ENCODE data around the gene CLIP2. TPM values are rescaled to one million over a fixed set of nuclear protein-coding genes. Genes with fewer than 3 reads are reported as not detected.
"Not testable (repeated sequence)": the region's sequence is repeated elsewhere in the genome, so short reads cannot be mapped to it uniquely, and the experiment has no call there.

CLIP2 gene
- total RNA-seq, 1 experiment from 2014 or later: 28.9 TPM

DNA sequence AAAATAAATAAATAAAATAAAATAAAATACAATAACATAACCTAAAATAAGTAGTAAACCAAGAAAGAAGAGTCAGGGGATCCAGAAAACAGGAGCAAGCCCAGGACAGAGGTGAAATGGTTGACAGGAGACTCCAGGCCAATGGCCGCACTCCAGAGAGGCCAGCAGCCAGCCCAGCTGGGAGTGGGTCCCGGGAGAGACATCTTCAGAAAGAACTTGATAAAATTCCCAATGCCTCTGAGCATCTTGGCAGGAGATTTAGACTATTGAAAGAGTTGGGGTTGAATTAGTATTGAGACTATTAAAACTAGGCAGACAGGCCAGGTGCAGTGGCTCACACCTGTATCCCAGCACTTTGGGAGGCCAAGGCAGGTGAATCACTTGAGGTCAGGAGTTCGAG, 62.6 kb downstream of the CLIP2 start:
- TF ChIP-seq EZH2 (IDR thresholded peaks at IDR 0.05; ENCODE audit: borderline replicate concordance, low read depth, low read length, poor library complexity, severe bottlenecking): no peak
- TF ChIP-seq, protein P1, sequence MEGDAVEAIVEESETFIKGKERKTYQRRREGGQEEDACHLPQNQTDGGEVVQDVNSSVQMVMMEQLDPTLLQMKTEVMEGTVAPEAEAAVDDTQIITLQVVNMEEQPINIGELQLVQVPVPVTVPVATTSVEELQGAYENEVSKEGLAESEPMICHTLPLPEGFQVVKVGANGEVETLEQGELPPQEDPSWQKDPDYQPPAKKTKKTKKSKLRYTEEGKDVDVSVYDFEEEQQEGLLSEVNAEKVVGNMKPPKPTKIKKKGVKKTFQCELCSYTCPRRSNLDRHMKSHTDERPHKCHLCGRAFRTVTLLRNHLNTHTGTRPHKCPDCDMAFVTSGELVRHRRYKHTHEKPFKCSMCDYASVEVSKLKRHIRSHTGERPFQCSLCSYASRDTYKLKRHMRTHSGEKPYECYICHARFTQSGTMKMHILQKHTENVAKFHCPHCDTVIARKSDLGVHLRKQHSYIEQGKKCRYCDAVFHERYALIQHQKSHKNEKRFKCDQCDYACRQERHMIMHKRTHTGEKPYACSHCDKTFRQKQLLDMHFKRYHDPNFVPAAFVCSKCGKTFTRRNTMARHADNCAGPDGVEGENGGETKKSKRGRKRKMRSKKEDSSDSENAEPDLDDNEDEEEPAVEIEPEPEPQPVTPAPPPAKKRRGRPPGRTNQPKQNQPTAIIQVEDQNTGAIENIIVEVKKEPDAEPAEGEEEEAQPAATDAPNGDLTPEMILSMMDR (conservative IDR thresholded peaks at IDR 0.05; ENCODE audit: low read depth, low read length): no peak
- BruUV-seq (replicated peaks): no TSS peak
- ChIA-PET CTCF (interaction anchor here (0.6 kb wide), 1 partner anchor 49 kb away, joined by 4 read pairs; no protein-coding TSS in a partner anchor), POLR2A (ENCODE audit: low non-redundant PET) (no interaction called here)
- Histone ChIP-seq H3K4me3 (ENCODE audit: low read depth, low read length, poor library complexity, severe bottlenecking) (no peak overlapping the region), H3K4me1 (ENCODE audit: insufficient read depth, low read length, poor library complexity, severe bottlenecking) (peaks cover 4% of the 10 kb centered on the region), H3K9me3 (ENCODE audit: low read depth, low read length, poor library complexity, severe bottlenecking) (no peaks in the 10 kb centered on the region), H3K36me3 (ENCODE audit: insufficient read depth, low read length, poor library complexity, severe bottlenecking) (peaks cover 10% of the 10 kb centered on the region), H3K27ac (ENCODE audit: low read depth, low read length, poor library complexity, severe bottlenecking) (no peak overlapping the region), H3K27me3 (replicated peaks; ENCODE audit: insufficient read depth, low read depth, low read length, poor library complexity) (no peaks in the 10 kb centered on the region)
- no peak for DNase-seq (ENCODE audit: low spot score)
- intact Hi-C loops (cut with micrococcal nuclease; ENCODE audit: unreplicated experiment): no loop called here

DNA sequence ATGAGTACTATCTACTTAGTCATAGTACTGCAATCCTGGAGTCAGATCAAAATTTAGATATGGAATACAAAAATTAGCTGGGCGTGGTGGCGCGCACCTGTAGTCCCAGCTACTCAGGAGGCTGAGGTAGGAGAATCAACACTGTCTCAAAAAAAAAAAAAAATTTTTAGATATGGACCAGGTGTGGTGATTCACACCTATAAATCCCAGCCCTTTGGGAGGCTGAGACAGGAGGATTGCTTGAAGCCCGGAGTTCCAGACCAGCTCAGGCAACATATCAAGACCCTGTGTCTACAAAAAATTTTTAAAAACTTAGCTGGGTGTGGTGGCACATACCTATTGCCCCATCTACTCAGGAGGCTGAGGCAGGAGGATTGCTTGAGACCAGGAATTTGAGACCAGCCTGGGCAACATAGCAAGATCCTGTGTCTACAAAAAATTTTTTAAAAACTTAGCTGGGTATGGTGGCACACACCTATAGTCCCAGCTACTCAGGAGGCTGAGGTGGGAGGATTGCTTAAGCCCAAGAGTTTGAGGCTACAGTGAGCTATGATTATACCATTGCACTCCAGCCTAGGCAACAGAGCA, 63.4 kb downstream of the CLIP2 start:
- DNase-seq (ENCODE audit: low spot score); POLR2A ChIA-PET (ENCODE audit: low non-redundant PET); H3K4me1 ChIP-seq (ENCODE audit: insufficient read depth, low read length, poor library complexity, severe bottlenecking); BruUV-seq (replicated peaks); H3K27me3 ChIP-seq (replicated peaks; ENCODE audit: insufficient read depth, low read depth, low read length, poor library complexity); intact Hi-C loops (cut with micrococcal nuclease; ENCODE audit: unreplicated experiment); H3K4me3 ChIP-seq (ENCODE audit: low read depth, low read length, poor library complexity, severe bottlenecking); CTCF ChIA-PET; H3K9me3 ChIP-seq (ENCODE audit: low read depth, low read length, poor library complexity, severe bottlenecking); H3K27ac ChIP-seq (ENCODE audit: low read depth, low read length, poor library complexity, severe bottlenecking): not testable (repeated sequence)
- H3K36me3 ChIP-seq (ENCODE audit: insufficient read depth, low read length, poor library complexity, severe bottlenecking): peaks cover 10% of the 10 kb centered on the region

DNA sequence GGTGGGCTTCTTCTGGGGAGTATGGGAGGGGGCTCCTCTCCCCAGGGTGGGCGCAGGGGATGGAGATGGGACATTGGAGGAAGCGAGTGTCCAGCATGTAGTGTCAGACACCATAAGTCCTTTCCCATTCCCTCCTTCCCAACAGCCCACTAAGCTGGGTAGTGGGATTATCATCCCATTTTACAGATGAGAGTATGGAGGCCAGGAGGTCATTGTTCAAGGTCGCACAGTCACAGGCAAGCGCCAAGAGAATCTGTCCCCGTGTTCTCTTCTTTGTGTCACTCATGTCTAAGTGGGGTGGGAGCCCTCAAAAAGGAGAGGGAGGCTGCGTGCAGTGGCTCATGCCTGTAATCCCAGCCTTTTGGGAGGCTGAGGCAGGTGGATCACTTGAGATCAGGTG, 64.8 kb downstream of the CLIP2 start:
- Histone ChIP-seq H3K36me3 (ENCODE audit: insufficient read depth, low read length, poor library complexity, severe bottlenecking) (peaks cover 10% of the 10 kb centered on the region), H3K9me3 (ENCODE audit: low read depth, low read length, poor library complexity, severe bottlenecking) (no peaks in the 10 kb centered on the region), H3K4me3 (ENCODE audit: low read depth, low read length, poor library complexity, severe bottlenecking) (no peak overlapping the region), H3K27ac (ENCODE audit: low read depth, low read length, poor library complexity, severe bottlenecking) (no peak overlapping the region), H3K27me3 (replicated peaks; ENCODE audit: insufficient read depth, low read depth, low read length, poor library complexity) (no peaks in the 10 kb centered on the region), H3K4me1 (ENCODE audit: insufficient read depth, low read length, poor library complexity, severe bottlenecking) (peaks cover 4% of the 10 kb centered on the region)
- intact Hi-C loops (cut with micrococcal nuclease; ENCODE audit: unreplicated experiment): no loop called here
- TF ChIP-seq EZH2 (IDR thresholded peaks at IDR 0.05; ENCODE audit: borderline replicate concordance, low read depth, low read length, poor library complexity, severe bottlenecking): no peak
- TF ChIP-seq, protein P1 (conservative IDR thresholded peaks at IDR 0.05; ENCODE audit: low read depth, low read length): no peak
- ChIA-PET POLR2A (ENCODE audit: low non-redundant PET) (no interaction called here), CTCF (no interaction called here)
- no TSS peak for BruUV-seq (replicated peaks)
- no peak for DNase-seq (ENCODE audit: low spot score)

DNA sequence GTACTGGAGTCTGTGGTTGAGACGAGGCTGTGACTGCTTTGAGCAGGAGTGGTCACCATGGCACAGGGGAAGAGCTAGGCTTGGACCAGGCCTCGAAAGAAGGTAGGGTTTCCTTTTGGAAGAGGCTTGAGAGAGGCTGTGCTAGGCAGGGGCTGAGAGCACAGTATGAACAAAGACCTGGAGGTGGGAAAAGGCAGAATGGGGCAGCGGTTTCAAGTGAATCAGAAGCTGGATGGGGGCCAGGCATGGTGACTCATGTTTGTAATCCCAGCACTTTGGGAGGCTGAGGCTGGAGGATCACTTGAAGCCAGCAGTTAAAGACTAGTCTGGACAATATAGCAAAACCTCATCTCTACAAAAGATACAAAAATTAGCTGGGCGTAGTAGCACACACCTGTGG, 65.9 kb downstream of the CLIP2 start:
- Histone ChIP-seq H3K36me3 (ENCODE audit: insufficient read depth, low read length, poor library complexity, severe bottlenecking) (peaks cover 10% of the 10 kb centered on the region), H3K9me3 (ENCODE audit: low read depth, low read length, poor library complexity, severe bottlenecking) (no peaks in the 10 kb centered on the region), H3K27ac (ENCODE audit: low read depth, low read length, poor library complexity, severe bottlenecking) (peak overlapping the region; percentile 60), H3K4me3 (ENCODE audit: low read depth, low read length, poor library complexity, severe bottlenecking) (no peak overlapping the region), H3K4me1 (ENCODE audit: insufficient read depth, low read length, poor library complexity, severe bottlenecking) (peaks cover 4% of the 10 kb centered on the region), H3K27me3 (replicated peaks; ENCODE audit: insufficient read depth, low read depth, low read length, poor library complexity) (no peaks in the 10 kb centered on the region)
- POLR2A ChIA-PET (ENCODE audit: low non-redundant PET): no interaction called here
- TF ChIP-seq, protein P1 (conservative IDR thresholded peaks at IDR 0.05; ENCODE audit: low read depth, low read length): no peak
- TF ChIP-seq EZH2 (IDR thresholded peaks at IDR 0.05; ENCODE audit: borderline replicate concordance, low read depth, low read length, poor library complexity, severe bottlenecking): no peak
- BruUV-seq (replicated peaks): no TSS peak
- peak; percentile 86 for DNase-seq (ENCODE audit: low spot score)
- CTCF ChIA-PET: no interaction called here
- intact Hi-C loops (cut with micrococcal nuclease; ENCODE audit: unreplicated experiment): no loop called here

All from A673 (cell line).